HFF-Myc (cell line): ENCODE results near the gene IMPG1.

Experiments used
- DNase-seq: peaks from one replicate; pipeline ENCODE4 v3.0.0-alpha.2; 2011; ENCODE audit warnings: low read depth; ENCODE audit errors: extremely low read depth
- H3K4me3 ChIP-seq: replicated peaks from 2 replicates; pipeline ENCODE4 v1.5.1; 2011; ENCODE audit warnings: low read depth, mild to moderate bottlenecking, control low read depth, low read length
- TF ChIP-seq, protein P1 (sequence below): IDR thresholded peaks from 2 replicates; pipeline ENCODE4 v1.5.1; 2012; ENCODE audit warnings: mild to moderate bottlenecking, low read depth, low read length, control low read depth; ENCODE audit errors: missing control alignments

IMPG1 gene

DNA sequence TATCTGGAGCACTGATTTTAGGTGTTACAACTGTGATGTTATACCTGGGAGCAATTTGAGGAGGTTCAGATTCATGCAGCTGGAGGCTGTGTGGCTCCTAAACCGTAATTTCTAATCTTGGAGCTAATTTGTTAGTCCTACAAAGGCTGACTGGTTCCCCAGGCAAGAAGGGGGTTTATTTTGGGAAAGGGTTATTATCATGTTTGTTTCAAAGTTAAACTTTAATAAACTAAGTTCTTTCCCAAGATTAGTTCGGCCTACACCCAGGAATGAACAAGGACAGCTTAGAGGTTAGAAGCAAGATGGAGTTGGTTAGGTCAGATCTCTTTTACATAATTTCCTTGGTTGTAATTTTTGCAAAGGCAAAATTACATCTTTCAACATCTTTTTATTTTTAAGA is 187.6 kb downstream of the IMPG1 start:
- no peak overlapping the region for H3K4me3 ChIP-seq
- no peak for DNase-seq
- TF ChIP-seq, protein P1, sequence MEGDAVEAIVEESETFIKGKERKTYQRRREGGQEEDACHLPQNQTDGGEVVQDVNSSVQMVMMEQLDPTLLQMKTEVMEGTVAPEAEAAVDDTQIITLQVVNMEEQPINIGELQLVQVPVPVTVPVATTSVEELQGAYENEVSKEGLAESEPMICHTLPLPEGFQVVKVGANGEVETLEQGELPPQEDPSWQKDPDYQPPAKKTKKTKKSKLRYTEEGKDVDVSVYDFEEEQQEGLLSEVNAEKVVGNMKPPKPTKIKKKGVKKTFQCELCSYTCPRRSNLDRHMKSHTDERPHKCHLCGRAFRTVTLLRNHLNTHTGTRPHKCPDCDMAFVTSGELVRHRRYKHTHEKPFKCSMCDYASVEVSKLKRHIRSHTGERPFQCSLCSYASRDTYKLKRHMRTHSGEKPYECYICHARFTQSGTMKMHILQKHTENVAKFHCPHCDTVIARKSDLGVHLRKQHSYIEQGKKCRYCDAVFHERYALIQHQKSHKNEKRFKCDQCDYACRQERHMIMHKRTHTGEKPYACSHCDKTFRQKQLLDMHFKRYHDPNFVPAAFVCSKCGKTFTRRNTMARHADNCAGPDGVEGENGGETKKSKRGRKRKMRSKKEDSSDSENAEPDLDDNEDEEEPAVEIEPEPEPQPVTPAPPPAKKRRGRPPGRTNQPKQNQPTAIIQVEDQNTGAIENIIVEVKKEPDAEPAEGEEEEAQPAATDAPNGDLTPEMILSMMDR = no peak

DNA sequence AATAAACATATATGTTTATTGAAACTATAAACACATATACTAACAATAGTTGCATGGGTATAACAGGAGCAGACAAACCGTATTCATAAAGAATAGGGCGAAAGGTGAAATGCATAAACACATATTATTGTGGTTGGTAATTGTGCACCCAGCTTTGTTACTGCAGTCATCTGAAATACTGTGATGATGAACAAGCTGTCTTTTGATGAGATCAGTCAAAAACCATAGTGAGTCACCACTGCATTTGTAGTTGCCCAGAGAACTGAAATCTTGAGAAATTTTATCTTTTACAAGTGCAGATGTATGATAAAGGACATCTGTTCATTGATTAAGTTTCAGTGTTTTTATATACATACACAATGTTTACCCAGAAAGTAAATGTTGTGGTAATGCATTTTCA is 189.7 kb downstream of the IMPG1 start:
- H3K4me3 ChIP-seq = no peak overlapping the region
- TF ChIP-seq, protein P1 = no peak
- DNase-seq = peak; percentile 6

DNA sequence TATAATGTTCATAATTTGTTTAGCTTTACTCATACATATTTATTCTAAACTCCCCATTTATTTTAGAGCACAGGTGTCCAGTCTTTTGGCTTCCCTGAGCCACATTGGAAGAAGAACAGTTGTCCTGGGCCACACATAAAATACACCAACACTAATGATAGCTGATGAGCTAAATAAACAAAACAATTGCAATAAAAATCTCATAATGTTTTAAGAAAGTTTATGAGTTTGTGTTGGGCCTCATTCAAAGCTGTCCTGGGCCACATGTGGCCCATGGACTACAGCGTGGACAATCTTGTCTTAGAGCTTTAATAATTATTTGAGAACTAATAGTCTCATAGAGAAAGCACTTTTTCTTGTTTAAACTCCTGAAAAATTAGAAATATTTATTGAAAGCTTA is 192.2 kb downstream of the IMPG1 start:
- no peak overlapping the region for H3K4me3 ChIP-seq
- DNase-seq = no peak
- TF ChIP-seq, protein P1 = no peak

DNA sequence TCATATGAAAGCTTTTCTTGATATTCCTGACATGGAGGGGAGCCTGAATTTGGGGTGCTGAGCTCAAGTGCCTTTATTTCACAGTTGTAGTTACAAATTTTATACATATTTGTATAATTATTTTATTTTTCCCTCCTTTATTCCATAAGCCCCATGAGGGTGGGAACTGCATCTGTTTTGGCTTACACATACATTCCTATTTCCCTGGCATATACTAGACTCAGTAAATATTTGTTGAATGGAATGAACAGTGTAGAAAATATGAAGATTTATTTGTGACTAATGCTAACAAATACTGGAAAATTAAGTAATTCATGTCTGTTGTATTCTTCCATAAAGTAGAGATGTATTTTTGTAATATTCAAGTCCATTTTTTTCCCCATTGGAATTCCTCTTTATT is 196.3 kb downstream of the IMPG1 start:
- TF ChIP-seq, protein P1 = no peak
- H3K4me3 ChIP-seq = no peak overlapping the region
- DNase-seq = no peak

DNA sequence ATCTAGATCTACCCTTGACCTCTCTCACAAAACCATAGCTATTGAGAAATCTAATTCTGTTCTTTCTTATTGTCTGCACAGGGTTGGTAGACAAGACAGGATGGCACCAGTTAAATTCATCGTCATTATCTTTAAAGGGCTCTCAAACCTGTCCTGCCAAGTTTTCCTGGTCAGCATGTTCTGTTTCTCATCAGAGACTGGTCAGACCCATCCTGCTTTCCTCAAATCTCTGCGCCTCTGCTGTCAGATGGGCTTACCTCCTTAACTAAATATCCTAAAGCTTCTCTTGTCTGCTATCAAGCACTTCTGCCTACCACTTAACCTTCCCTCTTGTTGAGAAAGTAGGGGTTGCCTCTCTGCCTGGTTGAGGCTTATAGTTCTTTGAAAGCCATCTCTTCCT is 198.2 kb downstream of the IMPG1 start:
- TF ChIP-seq, protein P1 = no peak
- H3K4me3 ChIP-seq = no peak overlapping the region
- no peak for DNase-seq
